Measurements from ENCODE around the gene CDH5.

- no peak for TF ChIP-seq POLR2A (IDR thresholded peaks at IDR 0.05; ENCODE audit: low read depth, low read length)
- no peak for TF ChIP-seq CTCF (conservative IDR thresholded peaks at IDR 0.05; ENCODE audit: low read depth, low read length)
- no peak for TF ChIP-seq RAD21 (IDR thresholded peaks at IDR 0.05; ENCODE audit: low read length)
- no peak for TF ChIP-seq FOS (IDR thresholded peaks at IDR 0.05; ENCODE audit: low read depth, low read length)
- no peak for TF ChIP-seq CHD1 (IDR thresholded peaks at IDR 0.05; ENCODE audit: low read depth, low read length)
- TF ChIP-seq MXI1 (IDR thresholded peaks at IDR 0.05; ENCODE audit: borderline replicate concordance, low read depth, low read length): no peak
- no peak for TF ChIP-seq CEBPB (IDR thresholded peaks at IDR 0.05; ENCODE audit: low read depth, low read length)
- no peak for TF ChIP-seq SMC3 (IDR thresholded peaks at IDR 0.05; ENCODE audit: low read depth, low read length)
- no peak for TF ChIP-seq USF2 (IDR thresholded peaks at IDR 0.05; ENCODE audit: low read depth, low read length)
- no peak for TF ChIP-seq RFX5 (IDR thresholded peaks at IDR 0.05; ENCODE audit: low read depth, low read length)
- TF ChIP-seq BHLHE40 (IDR thresholded peaks at IDR 0.05; ENCODE audit: low read depth, low read length): no peak
- no peak for TF ChIP-seq MAFK (IDR thresholded peaks at IDR 0.05; ENCODE audit: low read depth, low read length)
- no peak for TF ChIP-seq RCOR1 (IDR thresholded peaks at IDR 0.05; ENCODE audit: insufficient replicate concordance, low read length)
Observed at GRCh38 chr16:66431760-66432159, 65.3 kb downstream of the CDH5 start.

Measured in IMR-90 (cell line).